SK-N-MC (cell line): ENCODE results near the gene PTPN13.

Experiments
- EZH2 ChIP-seq: fragments of 200-600 bp; sonication (generic); IDR thresholded peaks from one replicate; pipeline ENCODE4 v1.6.1; 2017; ENCODE audit warnings: antibody characterized with exemption
- FOXP2 ChIP-seq: optimal IDR thresholded peaks from 2 replicates; pipeline ENCODE3; 2011; ENCODE audit warnings: mild to moderate bottlenecking, moderate library complexity; ENCODE audit not compliant: insufficient read depth; ENCODE audit errors: extremely low read length, control extremely low read depth
- POLR2AphosphoS5 ChIP-seq: IDR thresholded peaks from 2 replicates; pipeline ENCODE4 v1.6.1; 2012; ENCODE audit warnings: mild to moderate bottlenecking, low read depth, low read length, borderline replicate concordance

GRCh38 chr4:86810847-86811246 lies 216.7 kb downstream of the PTPN13 start:
- TF ChIP-seq POLR2AphosphoS5 (no peak), EZH2 (no peak), FOXP2 (no peak)
